NOMO-1 treated with dmso at 0.1 percent for 144 hours (cell line): ENCODE results near the gene TNFRSF8.

ENCODE experiments used
- DNase-seq: peaks from one replicate; lab custom pipeline; 2025; ENCODE audit not compliant: unreplicated experiment; lab: John Stamatoyannopoulos, UW

The TNFRSF8 gene

DNA sequence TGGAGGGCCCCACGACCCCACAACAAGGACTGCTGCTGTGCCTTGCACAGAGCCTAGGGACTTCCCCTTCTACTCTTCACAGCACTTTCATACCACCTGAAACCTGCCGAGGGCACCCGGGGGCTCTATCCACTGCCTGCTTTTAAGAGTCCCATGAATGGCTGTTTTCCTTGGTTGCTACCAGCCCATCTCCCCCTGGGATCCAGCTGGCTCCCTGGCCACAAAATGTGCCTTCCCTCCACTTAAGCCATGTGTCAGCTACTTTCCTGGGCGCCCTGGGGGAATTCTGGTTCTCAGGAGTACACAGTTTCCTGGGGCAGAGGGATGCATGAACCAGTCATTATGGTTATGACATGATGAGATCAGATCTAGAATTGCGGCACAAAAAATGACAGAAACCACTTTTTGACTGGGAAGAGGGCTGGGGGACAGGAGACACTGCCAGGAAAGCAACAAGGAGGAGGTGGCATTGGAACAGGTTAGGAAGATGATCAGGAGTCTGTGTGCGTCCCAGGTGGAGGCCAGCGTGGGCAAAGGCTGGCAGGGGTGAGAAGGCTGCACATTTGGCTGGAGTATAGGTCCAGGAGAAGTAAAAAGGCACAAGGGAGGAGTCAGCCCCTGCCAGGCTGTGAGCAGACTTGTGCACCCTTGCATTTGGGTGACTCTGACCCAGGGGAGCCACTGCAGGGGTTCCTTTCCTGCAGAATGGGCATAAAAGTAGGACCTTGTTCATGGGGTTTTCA lies 3.2 kb upstream of the TNFRSF8 start:
- DNase-seq = no peak

DNA sequence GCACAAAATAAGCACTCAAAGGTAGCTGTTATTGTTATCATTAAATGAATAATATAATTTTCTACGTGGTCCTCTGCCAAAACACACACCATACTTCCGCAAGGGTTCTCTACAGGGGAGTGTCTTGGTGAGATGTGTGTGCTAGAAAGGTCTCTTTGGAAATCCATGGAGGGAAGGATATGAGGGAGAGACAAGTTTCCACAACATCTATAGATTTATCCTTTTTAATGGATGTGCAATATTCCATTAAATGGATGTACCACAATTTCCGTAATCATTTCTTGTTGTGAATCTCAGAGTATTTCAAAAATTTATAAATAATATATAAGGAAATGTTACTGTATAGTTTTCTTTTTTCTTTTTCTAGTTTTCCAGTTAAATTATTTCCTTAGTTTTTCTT lies 2.6 kb upstream of the TNFRSF8 start:
- no peak for DNase-seq

GRCh38 chr1:12064073-12064969 lies 1.2 kb downstream of the TNFRSF8 start:
- DNase-seq = no peak

DNA sequence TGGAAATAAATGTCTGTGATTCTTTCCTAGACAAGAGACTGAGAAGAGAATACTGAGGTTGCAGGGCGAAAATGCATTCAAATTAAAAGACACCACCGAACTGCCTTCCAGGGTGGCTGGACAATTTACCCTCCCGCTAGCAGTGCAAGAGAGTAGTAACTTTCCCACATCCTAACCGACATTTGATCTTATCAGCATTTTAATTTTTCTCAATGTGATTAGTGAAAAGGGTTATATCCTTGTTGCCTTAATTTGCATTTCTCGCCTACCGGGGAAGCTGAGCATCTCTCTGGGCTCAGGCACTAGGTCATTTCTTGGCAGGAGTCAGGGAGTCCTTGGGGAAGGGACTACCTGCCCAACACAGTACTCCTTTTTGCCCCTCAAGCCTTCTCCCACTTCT lies 2.8 kb downstream of the TNFRSF8 start:
- DNase-seq = no peak

DNA sequence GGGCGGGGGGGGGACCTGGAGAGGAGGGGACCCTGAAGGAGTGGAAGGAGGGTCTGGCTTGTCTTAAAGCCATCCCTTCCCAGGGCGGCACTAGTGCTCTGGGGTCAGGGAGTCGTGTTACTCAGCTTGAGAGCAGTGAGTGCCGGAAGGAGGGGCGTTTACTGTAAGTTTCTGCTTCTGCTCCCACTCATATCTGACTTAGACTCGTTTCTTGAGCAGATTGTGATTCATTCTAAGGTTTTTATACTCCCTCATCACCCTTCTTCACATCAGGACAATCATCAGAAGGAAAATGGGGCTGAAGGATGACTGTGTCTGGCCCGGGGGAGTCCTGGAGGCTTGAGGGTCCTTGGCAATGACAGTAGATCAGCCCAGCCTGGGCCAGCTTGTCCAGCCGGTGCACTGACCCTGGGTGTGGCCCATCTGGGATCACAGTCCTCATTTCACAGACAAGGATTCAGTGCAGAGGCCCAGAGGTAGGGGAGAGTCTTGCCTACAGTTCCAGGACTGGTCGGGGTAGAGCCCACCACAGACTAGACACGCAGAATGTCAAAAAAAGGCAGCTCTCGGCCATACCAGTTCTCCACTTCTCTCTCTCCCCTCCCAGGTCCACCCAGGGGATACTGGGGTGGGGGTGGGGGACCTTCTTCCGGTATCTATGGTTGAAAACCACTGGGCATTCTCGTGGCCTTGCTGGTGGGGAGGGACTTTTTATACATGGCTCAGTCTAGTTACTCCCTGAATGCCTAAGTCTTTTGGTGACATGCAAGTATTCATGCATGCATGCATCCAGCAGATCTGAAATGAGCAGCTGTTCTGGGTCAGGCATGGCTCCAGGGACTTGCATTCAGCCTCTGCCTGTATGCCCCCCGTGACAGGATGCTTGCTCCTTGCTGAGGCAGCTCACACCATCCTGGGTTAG lies 5.1 kb downstream of the TNFRSF8 start:
- DNase-seq = no peak

DNA sequence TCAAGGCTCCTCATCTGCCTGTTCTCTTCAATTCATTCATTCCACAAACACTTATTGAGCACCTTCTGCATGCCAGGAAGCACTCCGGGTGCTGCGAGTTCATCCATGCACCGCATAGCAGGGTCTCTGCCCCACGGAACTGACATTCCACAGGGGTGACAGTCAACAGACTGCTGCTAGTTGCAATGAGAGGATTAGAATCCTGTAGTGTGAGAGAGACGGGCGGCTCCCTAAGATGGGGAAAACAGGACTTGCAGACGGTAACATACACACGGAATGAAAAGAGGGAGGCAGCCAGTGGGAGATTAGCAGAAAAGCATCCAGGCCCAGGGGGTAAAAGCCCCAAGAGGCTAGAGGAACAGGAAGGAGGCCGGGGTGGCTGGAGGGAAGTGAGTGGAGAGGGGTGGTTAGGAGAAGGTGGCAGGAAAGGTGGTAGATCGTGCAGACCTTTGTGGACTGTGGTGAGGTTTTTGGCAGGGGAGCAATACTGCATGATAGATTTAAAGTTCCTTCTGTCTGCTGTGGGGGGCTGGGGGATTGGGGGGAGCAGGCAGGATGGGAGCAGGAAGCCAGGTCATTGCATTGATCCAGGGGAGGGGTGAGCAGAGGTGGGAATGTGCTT lies 6.6 kb downstream of the TNFRSF8 start:
- DNase-seq = no peak

DNA sequence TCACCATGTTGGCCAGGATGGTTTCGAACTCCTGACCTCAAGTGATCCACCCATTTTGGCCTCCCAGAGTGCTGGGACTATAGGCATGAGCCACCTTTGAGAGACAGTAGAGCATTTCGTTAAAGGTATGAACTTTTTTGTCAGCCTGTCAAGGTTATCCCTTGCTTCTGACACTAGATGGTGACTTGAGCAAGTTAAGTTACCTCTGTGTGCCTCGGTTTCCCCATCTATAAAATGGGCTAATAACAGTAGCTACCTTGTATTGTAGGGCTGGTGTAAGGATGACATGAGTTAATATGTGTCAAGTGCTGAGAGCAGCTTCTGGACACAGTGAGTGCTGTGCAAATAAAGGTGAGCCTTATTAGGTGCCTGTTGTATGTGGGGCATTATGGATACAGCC lies 8.8 kb downstream of the TNFRSF8 start:
- DNase-seq = no peak

DNA sequence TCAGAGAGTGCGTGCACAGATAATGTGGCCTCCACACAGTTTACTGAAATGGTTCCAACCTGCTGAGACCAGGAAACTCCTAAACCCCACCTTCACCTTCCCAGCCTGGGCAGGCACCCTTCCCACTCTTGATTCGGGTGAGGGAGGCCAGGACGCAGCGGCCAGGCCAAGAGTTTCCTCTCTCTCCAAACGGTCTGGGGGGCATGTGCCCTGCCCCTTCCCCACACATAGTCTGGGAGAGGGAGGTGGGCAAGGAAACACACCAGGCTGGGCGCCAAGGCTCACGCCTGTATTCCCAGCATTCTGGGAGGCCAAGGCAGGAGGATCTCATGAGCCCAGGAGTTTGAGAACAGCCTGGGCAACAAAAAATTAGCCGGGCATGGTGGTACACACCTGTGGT lies 9.6 kb downstream of the TNFRSF8 start:
- DNase-seq = no peak

GRCh38 chr1:12073796-12074195 lies 10.7 kb downstream of the TNFRSF8 start:
- DNase-seq = no peak

- DNase-seq = no peak
These were observed 12.4 kb downstream of the TNFRSF8 start for GRCh38 chr1:12075195-12076114.

DNA sequence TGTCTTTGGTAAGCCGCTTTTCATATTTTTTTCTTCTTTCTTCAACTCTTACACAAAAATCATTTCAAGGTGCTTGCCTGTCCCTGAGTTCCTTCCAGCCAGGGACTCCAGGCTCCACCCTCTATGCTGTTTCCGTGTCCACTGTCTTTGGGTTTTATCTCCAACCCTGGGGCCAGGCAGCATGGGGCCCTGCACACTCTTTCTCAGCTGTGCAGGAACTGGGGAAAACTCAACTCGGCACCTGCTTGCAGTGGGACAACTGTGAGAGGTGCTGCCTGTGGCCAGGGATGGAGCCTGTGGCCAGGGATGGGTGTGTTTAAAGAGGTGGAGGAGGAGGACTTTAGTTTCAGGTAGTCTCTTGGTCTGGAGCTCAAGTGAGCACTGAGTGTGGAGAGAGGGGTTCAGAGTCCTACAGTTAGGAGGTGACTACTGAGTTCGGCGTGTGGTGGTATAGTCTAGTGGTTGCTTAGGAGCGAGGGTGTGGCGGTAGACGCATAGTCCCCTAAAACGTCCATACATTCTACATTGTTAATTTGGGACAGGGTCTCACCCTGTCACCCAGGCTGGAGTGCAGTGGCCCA lies 13.4 kb downstream of the TNFRSF8 start:
- DNase-seq = no peak

- DNase-seq = no peak
These were observed 15.5 kb downstream of the TNFRSF8 start for GRCh38 chr1:12078575-12078937.

DNA sequence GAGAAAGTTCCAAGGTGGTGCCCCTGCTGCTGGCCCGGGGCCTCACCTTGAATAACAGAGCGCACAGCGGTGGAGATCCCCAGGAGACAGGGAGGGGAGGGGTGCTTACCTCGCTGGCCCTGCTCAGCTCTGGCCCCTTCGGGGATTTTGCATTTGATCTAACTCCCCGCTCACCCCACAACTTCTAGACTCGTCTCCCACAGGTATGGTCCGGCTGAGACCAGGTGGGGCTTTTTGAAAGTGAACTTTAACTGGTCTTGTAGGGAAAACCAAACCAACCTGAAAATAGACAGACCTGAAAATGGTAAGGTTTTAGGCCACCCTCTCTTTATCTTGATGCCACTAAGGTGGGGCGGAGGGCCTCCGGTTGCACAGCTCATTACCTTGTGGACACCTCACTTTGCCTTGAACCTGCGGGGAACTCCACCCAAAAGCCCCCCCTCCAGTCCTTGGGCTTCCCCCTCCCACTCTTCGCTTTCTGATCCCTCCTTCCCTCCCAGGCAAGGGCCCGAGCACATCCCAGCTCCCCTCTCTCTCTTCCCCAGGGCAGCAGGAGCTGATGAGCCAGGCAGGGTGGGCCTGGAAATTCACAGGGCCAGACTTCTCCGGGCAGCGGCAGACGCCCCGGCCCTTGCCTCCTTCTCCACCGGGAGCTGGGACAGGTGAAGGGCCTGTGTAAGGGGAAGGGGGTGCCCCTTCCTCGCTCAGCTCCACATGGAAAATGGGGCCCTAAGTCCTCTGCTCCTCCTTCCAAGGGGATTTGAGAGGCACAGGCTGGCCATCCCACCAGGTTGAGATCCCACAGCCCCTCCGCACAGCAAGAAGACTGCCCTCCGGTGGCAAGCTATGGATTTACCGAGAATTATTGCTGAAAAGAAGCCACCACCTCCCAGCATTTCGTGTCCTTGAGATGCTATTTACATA lies 16.1 kb downstream of the TNFRSF8 start:
- DNase-seq = no peak

GRCh38 chr1:12080156-12080555 lies 17.1 kb downstream of the TNFRSF8 start:
- DNase-seq = no peak

DNA sequence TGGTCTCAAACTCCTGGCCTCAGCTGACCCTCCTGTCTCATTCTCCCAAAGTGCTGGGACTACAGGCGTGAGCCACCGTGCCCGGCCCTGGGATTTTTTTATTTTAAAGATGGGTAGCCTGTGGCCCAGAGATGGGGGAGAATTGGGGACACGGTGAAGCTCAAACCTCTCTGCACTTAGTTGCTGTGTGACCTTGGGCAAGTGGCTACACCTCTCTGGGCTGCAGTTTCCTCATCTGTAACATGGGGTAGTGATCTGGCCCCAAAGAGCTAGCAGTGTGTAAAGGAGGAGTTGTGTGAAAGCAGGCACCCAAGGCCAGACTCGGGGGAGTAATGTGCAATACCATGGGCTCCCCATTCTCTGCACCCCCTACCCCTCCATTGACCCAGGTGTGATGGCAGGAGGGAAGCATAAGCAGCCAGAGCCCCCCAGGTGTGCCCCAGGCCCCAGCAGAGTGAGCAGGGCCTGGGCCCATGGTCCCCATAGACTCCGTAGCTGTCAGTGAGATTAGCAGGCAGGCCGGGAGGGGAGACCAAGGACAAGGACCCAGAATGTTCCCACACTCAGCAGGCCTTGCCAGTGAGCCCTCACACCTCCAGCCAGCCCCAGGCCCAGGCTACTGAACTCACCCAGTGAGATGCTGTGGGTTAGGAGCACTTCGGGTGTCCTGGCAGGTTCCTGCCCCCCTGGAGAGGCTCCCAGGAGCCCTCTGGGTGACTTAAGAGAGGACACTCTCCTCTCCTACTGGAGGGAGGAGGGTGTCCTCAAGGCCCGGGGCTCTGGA lies 17.9 kb downstream of the TNFRSF8 start:
- no peak for DNase-seq

- no peak for DNase-seq
These were observed 18.7 kb downstream of the TNFRSF8 start for GRCh38 chr1:12081648-12082396.

GRCh38 chr1:12082988-12083387 lies 19.9 kb downstream of the TNFRSF8 start:
- no peak for DNase-seq
